ENCODE results near the gene UCHL5. TPM values are rescaled to one million over a fixed set of nuclear protein-coding genes. Genes with fewer than 3 reads are reported as not detected.
"Not testable (repeated sequence)": the region's sequence is repeated elsewhere in the genome, so short reads cannot be mapped to it uniquely, and the experiment has no call there.

The UCHL5 gene
- polyA plus RNA-seq, 4 donors: 22.6 to 33.1 (median 24.2) TPM

DNA sequence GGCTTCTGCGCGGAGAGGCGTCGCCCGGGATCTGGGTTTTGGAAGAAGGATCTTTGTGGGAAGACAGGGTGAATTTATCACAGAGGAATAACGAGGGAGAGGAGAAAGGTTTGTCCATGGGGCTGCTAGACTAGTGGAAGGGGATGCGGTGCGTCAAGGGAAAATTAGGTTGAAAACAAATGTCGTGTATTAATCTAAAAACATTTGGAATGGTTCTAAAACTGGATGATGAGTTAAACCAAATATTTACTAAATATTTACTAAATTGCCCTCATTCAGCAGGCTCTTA, 899 bp upstream of the UCHL5 start:
- no peaks in the 10 kb centered on the region for H3K9me3 ChIP-seq (ENCODE audit: control insufficient read depth in 2 of 2, insufficient read depth in 1 of 2, low read depth in 1 of 2, low read length in 1 of 2)
- no peaks in the 10 kb centered on the region for H3K36me3 ChIP-seq (ENCODE audit: control insufficient read depth in 3 of 3, insufficient read depth in 2 of 3, low read depth in 1 of 3, low read length in 3 of 3)
- peaks cover 0 to 8% (median 0%) of the 10 kb centered on the region in 3 donors for H3K4me1 ChIP-seq (ENCODE audit: control insufficient read depth in 3 of 3, insufficient read depth in 2 of 3, low read depth in 1 of 3, low read length in 2 of 3)
- no peaks in the 10 kb centered on the region for H3K27me3 ChIP-seq (ENCODE audit: control insufficient read depth in 3 of 3, insufficient read depth in 3 of 3, low read length in 3 of 3)
- WGBS, 3 donors: 0 to 1% (median 1%) methylated on average over 9 of the region's 9 CpGs
- peak overlapping the region; percentile 72 to 86 (median 81) for H3K4me3 ChIP-seq (ENCODE audit: low read depth in 1 of 3, low read length in 3 of 3)
- FAIRE-seq (no peak), DNase-seq (no peak)
- peak overlapping the region; percentile 92 to 99 (median 97) for H3K27ac ChIP-seq (ENCODE audit: low read depth in 1 of 3, low read length in 2 of 3)

DNA sequence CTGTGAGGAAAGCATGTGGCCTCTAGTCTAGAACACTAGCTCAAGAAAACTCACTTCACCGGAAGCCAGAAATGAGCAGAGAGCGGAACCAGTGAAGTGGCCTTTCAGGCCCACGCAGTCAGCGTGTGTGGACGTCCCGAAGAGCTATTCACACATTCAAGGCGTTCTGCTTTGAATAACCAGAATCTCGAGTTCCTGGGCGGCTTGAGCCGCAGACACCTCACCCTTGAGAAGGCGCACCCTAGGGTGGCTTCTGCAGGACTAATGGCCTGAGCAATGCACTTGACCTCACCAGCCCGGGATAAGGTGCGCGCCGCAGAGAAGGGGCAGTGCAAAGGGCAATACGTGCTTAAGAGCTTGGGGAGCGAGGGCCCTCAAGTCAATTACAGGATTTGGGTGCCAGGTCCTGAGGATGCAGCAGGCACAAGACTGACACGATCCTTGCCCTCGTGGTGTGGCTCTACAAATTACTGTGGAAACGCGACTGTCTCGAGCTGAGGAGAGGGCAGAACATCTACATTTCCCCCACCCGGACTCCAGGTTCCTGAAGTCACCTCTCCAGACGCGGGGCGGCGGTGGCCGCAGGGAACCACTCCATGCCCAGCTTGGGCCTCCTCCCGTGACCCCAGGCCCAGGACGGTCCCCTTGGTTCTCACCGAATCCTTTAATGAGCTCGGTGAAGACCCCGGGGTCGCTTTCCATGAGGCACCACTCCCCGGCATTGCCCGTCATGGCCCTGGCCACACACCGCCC, 455 bp downstream of the UCHL5 start:
- Histone ChIP-seq H3K27me3 (ENCODE audit: control insufficient read depth in 3 of 3, insufficient read depth in 3 of 3, low read length in 3 of 3) (no peaks in the 10 kb centered on the region), H3K27ac (ENCODE audit: low read depth in 1 of 3, low read length in 2 of 3) (peak overlapping the region; percentile 92 to 99 (median 97)), H3K4me1 (ENCODE audit: control insufficient read depth in 3 of 3, insufficient read depth in 2 of 3, low read depth in 1 of 3, low read length in 2 of 3) (peaks cover 0 to 8% (median 0%) of the 10 kb centered on the region in 3 donors), H3K36me3 (ENCODE audit: control insufficient read depth in 3 of 3, insufficient read depth in 2 of 3, low read depth in 1 of 3, low read length in 3 of 3) (no peaks in the 10 kb centered on the region), H3K4me3 (ENCODE audit: low read depth in 1 of 3, low read length in 3 of 3) (peak overlapping the region; percentile 72 to 81 (median 74)), H3K9me3 (ENCODE audit: control insufficient read depth in 2 of 2, insufficient read depth in 1 of 2, low read depth in 1 of 2, low read length in 1 of 2) (no peaks in the 10 kb centered on the region)
- WGBS, 3 donors: 0 to 1% (median 0%) methylated on average over 37 of the region's 37 CpGs
- DNase-seq (peak; percentile 67 to 73), FAIRE-seq (no peak)

DNA sequence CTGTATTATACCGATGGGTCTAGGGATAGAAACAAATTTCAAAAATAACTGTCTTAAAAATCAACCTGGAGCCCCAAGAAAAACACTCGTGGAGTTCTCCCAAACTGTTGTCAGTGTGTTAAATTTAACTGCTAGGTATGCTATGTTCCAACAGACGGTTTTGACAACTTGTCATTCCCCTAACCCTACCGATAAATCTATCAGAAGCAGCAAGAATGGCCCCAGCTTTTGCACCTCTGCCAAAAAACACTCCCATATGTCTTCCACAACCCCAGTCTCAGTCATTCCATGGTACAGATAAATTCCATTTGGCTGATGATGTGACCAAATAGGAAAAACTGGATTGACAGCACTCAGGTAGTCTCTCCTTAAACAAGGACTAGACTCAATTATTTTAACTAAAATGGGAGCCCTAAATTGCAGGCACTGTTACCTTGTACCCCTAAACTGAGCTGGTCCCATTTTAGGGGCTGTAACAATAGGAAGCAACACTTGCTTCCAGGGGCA, 4.9 kb downstream of the UCHL5 start:
- Histone ChIP-seq H3K4me1 (ENCODE audit: control insufficient read depth in 3 of 3, insufficient read depth in 2 of 3, low read depth in 1 of 3, low read length in 2 of 3) (peaks cover 0 to 2% (median 0%) of the 10 kb centered on the region in 3 donors), H3K27me3 (ENCODE audit: control insufficient read depth in 3 of 3, insufficient read depth in 3 of 3, low read length in 3 of 3) (no peaks in the 10 kb centered on the region), H3K4me3 (ENCODE audit: low read depth in 1 of 3, low read length in 3 of 3) (no peak overlapping the region), H3K27ac (ENCODE audit: low read depth in 1 of 3, low read length in 2 of 3) (no peak overlapping the region), H3K36me3 (ENCODE audit: control insufficient read depth in 3 of 3, insufficient read depth in 2 of 3, low read depth in 1 of 3, low read length in 3 of 3) (peaks cover 0 to 9% (median 2%) of the 10 kb centered on the region in 3 donors), H3K9me3 (ENCODE audit: control insufficient read depth in 2 of 2, insufficient read depth in 1 of 2, low read depth in 1 of 2, low read length in 1 of 2) (no peaks in the 10 kb centered on the region)
- no peak for FAIRE-seq
- WGBS, 3 donors: 85 to 92% (median 87%) methylated on average over 4 of the region's 4 CpGs
- no peak for DNase-seq

DNA sequence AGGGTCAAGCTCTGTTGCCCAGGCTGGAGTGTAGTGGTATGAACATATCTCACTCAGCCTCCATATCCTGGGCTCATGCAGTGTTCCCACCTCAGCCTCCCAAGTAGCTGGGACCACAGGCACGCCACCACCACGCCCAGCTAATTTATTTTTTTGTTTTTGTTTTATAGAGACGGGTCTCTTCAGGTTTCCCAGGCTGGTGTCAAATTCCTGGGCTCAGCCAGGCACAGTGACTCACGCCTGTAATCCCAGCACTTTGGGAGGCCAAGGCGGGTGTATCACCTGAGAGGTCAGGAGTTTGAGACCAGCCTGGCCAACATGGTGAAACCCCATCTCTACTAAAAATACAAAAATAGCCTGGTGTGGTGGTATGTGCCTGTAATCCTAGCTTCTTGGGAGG, 10.2 kb downstream of the UCHL5 start:
- H3K4me3 ChIP-seq (ENCODE audit: low read depth in 1 of 3, low read length in 3 of 3); H3K4me1 ChIP-seq (ENCODE audit: control insufficient read depth in 3 of 3, insufficient read depth in 2 of 3, low read depth in 1 of 3, low read length in 2 of 3); H3K27ac ChIP-seq (ENCODE audit: low read depth in 1 of 3, low read length in 2 of 3); H3K9me3 ChIP-seq (ENCODE audit: control insufficient read depth in 2 of 2, insufficient read depth in 1 of 2, low read depth in 1 of 2, low read length in 1 of 2); FAIRE-seq; H3K27me3 ChIP-seq (ENCODE audit: control insufficient read depth in 3 of 3, insufficient read depth in 3 of 3, low read length in 3 of 3); DNase-seq: not testable (repeated sequence)
- peaks cover 2 to 24% (median 2%) of the 10 kb centered on the region in 3 donors for H3K36me3 ChIP-seq (ENCODE audit: control insufficient read depth in 3 of 3, insufficient read depth in 2 of 3, low read depth in 1 of 3, low read length in 3 of 3)
- 89 to 95% (median 94%) methylated on average over 5 of the region's 5 CpGs for WGBS, 3 donors

DNA sequence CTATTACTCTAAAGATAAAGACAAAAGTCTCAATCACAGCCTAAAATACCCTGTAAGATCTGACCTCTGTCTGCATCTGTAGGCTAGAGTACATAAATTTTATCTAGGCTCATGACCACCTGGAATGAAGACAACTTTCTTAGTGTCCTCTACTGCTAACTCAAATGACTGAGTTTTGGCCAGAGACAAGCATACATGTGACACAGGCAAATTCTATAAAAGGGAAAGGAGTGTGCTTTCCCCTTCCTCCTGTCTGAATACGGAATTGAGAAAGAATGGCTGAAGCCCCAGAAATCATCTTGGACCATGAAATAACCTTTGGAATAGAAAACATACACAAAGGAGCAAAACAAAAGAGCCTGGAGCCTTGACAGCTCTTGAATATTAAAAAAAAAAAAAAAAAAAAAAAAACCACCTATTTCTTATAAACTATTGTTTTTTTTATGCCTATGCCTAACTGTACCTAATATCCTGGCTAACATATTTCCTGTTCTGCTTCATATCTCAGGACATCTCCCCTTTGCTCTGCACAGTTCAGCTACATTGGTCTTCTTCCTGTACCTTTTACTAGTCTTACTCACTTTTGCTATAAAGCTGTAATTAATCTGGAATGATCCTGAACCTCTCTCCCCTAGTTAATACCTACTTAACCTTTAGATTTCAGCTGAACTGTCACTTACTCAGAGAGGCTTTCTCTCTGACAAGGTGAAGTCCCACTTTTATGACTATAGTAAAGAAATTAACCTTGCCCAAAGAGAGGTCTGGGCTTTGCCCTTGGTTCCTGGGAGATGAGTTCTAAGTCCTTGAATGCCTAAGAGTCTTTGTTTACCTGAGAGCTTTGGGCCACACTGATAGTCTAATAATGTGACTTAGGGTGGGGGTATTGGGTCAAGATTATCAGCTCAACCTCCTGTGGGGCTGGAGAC, 16.1 kb downstream of the UCHL5 start:
- Histone ChIP-seq H3K27me3 (ENCODE audit: control insufficient read depth in 3 of 3, insufficient read depth in 3 of 3, low read length in 3 of 3) (no peaks in the 10 kb centered on the region), H3K27ac (ENCODE audit: low read depth in 1 of 3, low read length in 2 of 3) (peak overlapping the region in 1 of 3 donors; percentile 28), H3K36me3 (ENCODE audit: control insufficient read depth in 3 of 3, insufficient read depth in 2 of 3, low read depth in 1 of 3, low read length in 3 of 3) (peaks cover 0 to 15% (median 0%) of the 10 kb centered on the region in 3 donors), H3K4me1 (ENCODE audit: control insufficient read depth in 3 of 3, insufficient read depth in 2 of 3, low read depth in 1 of 3, low read length in 2 of 3) (peaks cover 0 to 9% (median 0%) of the 10 kb centered on the region in 3 donors), H3K9me3 (ENCODE audit: control insufficient read depth in 2 of 2, insufficient read depth in 1 of 2, low read depth in 1 of 2, low read length in 1 of 2) (no peaks in the 10 kb centered on the region), H3K4me3 (ENCODE audit: low read depth in 1 of 3, low read length in 3 of 3) (no peak overlapping the region)
- DNase-seq: peak; percentile 55 to 71
- peak; percentile 19 for FAIRE-seq
- 71 to 100% (median 89%) methylated on average over 1 of the region's 1 CpG for WGBS, 3 donors

DNA sequence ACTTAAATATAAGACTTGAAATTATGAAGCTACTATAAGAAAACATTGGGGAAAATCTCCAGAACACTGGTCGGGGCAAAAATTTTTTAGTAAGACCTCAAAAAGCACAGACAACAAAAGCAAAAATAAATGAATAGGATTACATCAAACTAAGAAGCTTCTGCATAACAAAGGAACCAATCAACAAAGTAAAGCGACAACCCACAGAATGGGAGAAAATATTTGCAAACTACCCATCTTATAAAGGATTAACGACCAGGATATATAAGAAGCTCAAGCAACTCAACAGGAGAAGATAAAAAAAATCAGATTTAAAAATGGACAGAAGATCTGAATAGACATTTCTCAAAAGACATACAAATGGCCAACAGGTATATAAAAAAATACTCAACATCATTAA, 19.1 kb downstream of the UCHL5 start:
- Histone ChIP-seq H3K36me3 (ENCODE audit: control insufficient read depth in 3 of 3, insufficient read depth in 2 of 3, low read depth in 1 of 3, low read length in 3 of 3) (peaks cover 0 to 6% (median 0%) of the 10 kb centered on the region in 3 donors), H3K9me3 (ENCODE audit: control insufficient read depth in 2 of 2, insufficient read depth in 1 of 2, low read depth in 1 of 2, low read length in 1 of 2) (no peaks in the 10 kb centered on the region), H3K4me3 (ENCODE audit: low read depth in 1 of 3, low read length in 3 of 3) (no peak overlapping the region), H3K27me3 (ENCODE audit: control insufficient read depth in 3 of 3, insufficient read depth in 3 of 3, low read length in 3 of 3) (no peaks in the 10 kb centered on the region), H3K4me1 (ENCODE audit: control insufficient read depth in 3 of 3, insufficient read depth in 2 of 3, low read depth in 1 of 3, low read length in 2 of 3) (peaks cover 0 to 9% (median 0%) of the 10 kb centered on the region in 3 donors), H3K27ac (ENCODE audit: low read depth in 1 of 3, low read length in 2 of 3) (no peak overlapping the region)
- WGBS, 3 donors: 92 to 98% (median 97%) methylated on average over 3 of the region's 3 CpGs
- no peak for DNase-seq
- peak; percentile 41 for FAIRE-seq

DNA sequence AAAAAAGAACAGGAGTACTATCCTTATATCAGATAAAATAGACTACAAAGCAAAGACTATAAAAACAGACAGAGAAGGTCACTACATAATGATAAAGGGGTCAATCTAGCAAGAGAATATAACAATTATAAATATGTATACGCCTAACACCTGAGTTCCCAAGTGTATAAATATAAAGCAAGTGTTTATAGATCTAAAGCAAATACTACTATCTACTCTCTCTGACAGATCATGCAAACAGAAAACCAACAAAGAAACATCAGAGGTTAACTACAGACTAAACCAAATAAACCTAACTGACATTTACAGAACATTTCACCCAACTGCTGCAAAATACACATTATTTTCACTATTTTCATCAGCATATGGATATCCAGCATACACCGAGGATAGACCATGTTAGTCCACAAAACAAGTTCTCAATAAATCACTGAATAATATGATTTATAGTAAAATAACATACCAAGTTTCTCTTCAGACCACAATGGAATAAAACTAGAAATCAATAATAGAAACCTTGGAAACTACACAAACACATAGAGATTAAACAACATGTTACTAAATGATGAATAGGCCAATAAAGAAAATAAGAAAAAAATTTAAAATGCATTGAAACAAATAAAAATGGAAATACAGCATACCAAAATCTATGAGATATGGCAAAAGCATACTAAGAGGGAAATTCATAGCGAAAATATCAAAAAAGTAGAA, 22.7 kb downstream of the UCHL5 start:
- Histone ChIP-seq H3K4me3 (ENCODE audit: low read depth in 1 of 3, low read length in 3 of 3) (no peak overlapping the region), H3K27ac (ENCODE audit: low read depth in 1 of 3, low read length in 2 of 3) (no peak overlapping the region), H3K4me1 (ENCODE audit: control insufficient read depth in 3 of 3, insufficient read depth in 2 of 3, low read depth in 1 of 3, low read length in 2 of 3) (no peaks in the 10 kb centered on the region), H3K27me3 (ENCODE audit: control insufficient read depth in 3 of 3, insufficient read depth in 3 of 3, low read length in 3 of 3) (no peaks in the 10 kb centered on the region), H3K9me3 (ENCODE audit: control insufficient read depth in 2 of 2, insufficient read depth in 1 of 2, low read depth in 1 of 2, low read length in 1 of 2) (no peaks in the 10 kb centered on the region), H3K36me3 (ENCODE audit: control insufficient read depth in 3 of 3, insufficient read depth in 2 of 3, low read depth in 1 of 3, low read length in 3 of 3) (peaks cover 0 to 6% (median 0%) of the 10 kb centered on the region in 3 donors)
- 87 to 92% (median 89%) methylated on average over 3 of the region's 3 CpGs for WGBS, 3 donors
- FAIRE-seq: peak; percentile 36
- DNase-seq: no peak

DNA sequence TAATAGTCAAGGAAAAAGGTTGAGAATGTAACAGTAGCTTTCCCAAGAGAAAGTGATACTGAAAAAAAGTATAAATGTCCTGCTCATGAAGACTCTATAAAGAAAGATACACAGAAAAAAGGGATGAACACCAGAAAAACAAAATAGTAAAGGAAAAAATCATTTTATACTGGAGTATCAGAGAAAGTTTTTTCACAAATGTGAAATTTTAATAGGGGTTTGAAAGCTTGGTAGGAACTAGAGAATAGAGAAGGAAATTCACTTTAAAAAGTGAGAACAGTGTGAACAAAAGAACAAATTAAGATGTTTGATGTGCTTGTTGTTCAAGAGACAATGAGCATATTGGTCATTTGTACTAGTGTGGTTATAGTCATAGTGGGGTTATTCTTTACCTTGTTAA, 25.6 kb downstream of the UCHL5 start:
- Histone ChIP-seq H3K4me3 (ENCODE audit: low read depth in 1 of 3, low read length in 3 of 3) (no peak overlapping the region), H3K27ac (ENCODE audit: low read depth in 1 of 3, low read length in 2 of 3) (no peak overlapping the region), H3K4me1 (ENCODE audit: control insufficient read depth in 3 of 3, insufficient read depth in 2 of 3, low read depth in 1 of 3, low read length in 2 of 3) (peaks cover 0 to 5% (median 0%) of the 10 kb centered on the region in 3 donors), H3K27me3 (ENCODE audit: control insufficient read depth in 3 of 3, insufficient read depth in 3 of 3, low read length in 3 of 3) (no peaks in the 10 kb centered on the region), H3K9me3 (ENCODE audit: control insufficient read depth in 2 of 2, insufficient read depth in 1 of 2, low read depth in 1 of 2, low read length in 1 of 2) (no peaks in the 10 kb centered on the region), H3K36me3 (ENCODE audit: control insufficient read depth in 3 of 3, insufficient read depth in 2 of 3, low read depth in 1 of 3, low read length in 3 of 3) (peaks cover 0 to 2% (median 0%) of the 10 kb centered on the region in 3 donors)
- DNase-seq (no peak), FAIRE-seq (no peak)

All from small intestine (tissue), 7 donors.